ENCODE data around the gene TDRD1. TPM values are rescaled to one million over a fixed set of nuclear protein-coding genes. Genes with fewer than 3 reads are reported as not detected.

Gene TDRD1
- total RNA-seq, 1 donor from 2014 or later: 1.2 TPM

DNA sequence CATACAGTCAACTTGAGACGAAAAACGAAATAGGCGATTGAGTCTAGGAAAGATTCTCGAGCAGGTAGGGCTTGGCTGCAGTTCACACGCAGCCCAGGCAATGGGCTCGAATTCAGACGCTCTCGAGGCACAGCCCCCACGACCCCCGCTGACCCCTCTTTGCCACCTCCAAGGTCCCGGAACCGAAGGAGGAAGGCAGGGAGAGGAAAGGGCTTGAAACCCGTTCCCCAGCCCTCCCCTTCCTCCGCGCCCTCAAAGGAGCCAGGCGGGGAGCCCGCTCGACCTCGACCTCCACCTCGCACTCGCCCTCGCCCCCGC lies 5.6 kb upstream of the TDRD1 start:
- intact Hi-C loops (cut with DNase I): loop anchor here (5.0 kb wide), 1 partner anchor 99 kb away; no protein-coding TSS in a partner anchor
- DNase-seq (ENCODE audit: low spot score): no peak

GRCh38 chr10:114173921-114174694 lies 5.0 kb upstream of the TDRD1 start, which contains the start of gene CCDC186:
TSS of gene CCDC186 (minus strand) at chr10:114174203. CDS start at chr10:114163268, 10,935 bp downstream.
- intact Hi-C loops (cut with DNase I): loop anchor here (5.0 kb wide), 1 partner anchor 98 kb away; no protein-coding TSS in a partner anchor
- peak; percentile 98 for DNase-seq (ENCODE audit: low spot score)

DNA sequence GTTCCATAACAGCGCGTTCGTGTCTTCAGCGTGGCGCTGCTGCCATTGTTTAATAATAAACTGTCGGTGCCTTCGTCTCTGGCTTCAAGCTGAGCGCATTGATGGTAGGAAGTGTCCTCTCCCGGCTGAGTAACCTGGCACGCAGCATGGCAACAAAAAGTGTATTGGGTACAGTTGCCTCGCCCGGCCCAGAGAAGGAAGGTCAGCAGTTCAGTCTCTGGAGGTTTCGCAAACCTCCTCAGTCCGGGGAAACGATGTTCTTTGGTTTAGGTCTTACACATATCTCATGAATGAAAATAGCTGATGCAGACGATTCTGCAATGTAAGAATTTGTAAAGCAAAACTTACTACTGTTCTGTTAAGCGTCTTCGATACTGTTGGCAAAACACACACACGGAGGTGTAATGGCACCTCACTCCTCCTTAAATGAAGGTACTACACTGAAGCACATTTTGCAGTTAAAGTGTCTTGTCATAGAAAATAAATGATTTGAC lies 4.4 kb upstream of the TDRD1 start:
- peak; percentile 82 for DNase-seq (ENCODE audit: low spot score)
- intact Hi-C loops (cut with DNase I): loop anchor here (5.0 kb wide), 1 partner anchor 98 kb away; no protein-coding TSS in a partner anchor

GRCh38 chr10:114175667-114176066 lies 3.5 kb upstream of the TDRD1 start:
- intact Hi-C loops (cut with DNase I): no loop called here
- no peak for DNase-seq (ENCODE audit: low spot score)

DNA sequence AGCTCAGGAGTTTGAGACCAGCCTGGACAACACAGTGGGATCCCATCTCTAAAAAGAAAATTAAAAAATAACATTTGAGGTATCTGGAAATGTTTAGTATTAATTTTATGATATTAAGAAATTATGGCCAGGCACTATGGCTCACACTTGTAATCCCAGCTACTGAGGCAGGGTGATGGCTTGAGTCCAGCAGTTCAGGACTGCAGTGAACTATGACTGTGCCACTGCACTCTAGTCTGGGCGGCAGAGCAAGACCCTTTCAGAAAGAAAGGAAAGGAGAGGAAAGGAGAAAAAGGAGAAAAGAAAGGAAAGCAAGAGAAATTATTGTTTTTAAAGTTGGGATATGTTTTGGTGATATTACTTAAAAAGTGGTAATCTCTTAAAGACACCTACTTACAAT lies 2.6 kb upstream of the TDRD1 start:
- intact Hi-C loops (cut with DNase I): no loop called here
- DNase-seq (ENCODE audit: low spot score): no peak

DNA sequence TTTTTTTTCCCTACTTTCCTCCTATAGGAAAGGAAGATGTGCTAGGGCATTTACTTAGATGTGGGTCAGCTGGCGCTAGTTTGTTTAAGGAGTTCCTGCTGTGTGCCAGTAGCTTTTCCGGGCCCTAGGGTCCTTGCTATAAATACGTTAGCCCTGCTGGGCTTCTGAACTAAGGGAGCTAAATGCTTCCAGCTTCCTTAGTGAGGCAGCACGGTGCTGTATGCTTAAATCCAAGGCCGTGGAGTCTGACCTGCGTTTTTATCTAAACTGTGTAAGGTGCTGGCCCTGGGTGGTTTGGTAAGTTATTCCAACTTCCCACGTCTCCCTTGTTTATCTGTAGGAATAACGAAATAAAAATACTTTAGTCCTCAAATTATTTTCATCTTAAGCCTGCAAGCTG lies 594 bp downstream of the TDRD1 start:
- intact Hi-C loops (cut with DNase I): no loop called here
- DNase-seq (ENCODE audit: low spot score): no peak

- intact Hi-C loops (cut with DNase I): no loop called here
- DNase-seq (ENCODE audit: low spot score): no peak
These were observed 1.8 kb downstream of the TDRD1 start for GRCh38 chr10:114180937-114181336.

DNA sequence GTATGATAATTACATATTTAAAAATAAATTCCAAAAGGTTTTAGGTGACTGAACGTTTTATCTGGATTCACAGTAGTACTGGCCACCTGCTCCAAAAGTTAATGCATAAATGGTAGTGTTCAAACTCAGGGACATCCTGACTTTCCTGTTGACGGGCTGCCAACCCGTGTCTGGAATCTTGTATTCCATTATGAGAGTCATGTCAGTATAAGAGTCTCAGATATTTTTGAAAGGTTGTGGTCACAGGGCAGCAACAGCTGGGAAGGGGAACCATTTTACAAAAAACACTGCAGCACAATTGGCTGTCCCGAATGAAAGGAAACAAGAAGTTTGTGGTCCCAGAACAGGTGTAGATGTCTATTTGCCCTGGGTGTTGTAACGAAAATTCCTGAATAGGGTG lies 2.8 kb downstream of the TDRD1 start:
- DNase-seq (ENCODE audit: low spot score): no peak
- intact Hi-C loops (cut with DNase I): no loop called here

GRCh38 chr10:114183563-114183962 lies 4.4 kb downstream of the TDRD1 start:
- intact Hi-C loops (cut with DNase I): no loop called here
- no peak for DNase-seq (ENCODE audit: low spot score)

- no peak for DNase-seq (ENCODE audit: low spot score)
- intact Hi-C loops (cut with DNase I): no loop called here
These were observed 5.1 kb downstream of the TDRD1 start for GRCh38 chr10:114184276-114184675.

GRCh38 chr10:114188001-114188400 lies 8.8 kb downstream of the TDRD1 start:
- no peak for DNase-seq (ENCODE audit: low spot score)
- intact Hi-C loops (cut with DNase I): no loop called here

DNA sequence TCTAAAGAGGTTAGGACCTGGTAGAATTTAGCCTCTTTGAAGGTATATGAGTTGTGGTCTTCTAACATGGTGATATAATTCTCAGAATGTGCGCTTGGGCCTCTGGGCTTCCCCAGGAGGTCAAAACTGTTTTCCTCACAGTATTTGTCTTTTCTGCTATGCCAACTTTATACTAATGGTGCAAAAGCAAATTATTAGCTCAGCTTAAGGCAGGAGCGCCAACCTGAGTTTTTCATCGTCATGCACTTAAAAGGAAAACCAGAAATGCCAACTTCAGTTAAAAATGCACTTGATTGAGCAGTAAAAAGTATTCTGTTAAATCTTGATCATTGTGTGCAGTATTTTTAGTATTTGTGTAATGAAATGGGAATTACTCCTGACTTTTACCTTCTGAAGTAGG lies 9.7 kb downstream of the TDRD1 start:
- no peak for DNase-seq (ENCODE audit: low spot score)
- intact Hi-C loops (cut with DNase I): no loop called here

DNA sequence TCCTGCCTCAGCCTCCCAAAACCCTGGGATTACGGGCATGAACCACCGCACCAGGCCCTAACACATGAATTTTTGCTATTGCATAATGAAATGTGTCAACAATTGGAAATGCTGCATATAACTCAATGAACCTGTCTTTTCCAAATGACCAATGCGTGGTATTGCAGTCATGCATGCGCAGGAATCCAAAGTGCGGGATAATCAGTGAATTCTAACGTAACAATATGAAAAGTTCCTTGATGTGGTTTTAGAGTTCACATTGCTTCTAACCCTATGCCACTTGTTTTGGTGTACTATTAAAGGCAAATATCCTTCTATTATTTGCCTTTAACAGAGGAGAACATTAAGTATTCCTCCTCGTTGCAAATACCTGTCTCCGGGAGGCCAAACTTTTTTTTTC lies 10.5 kb downstream of the TDRD1 start:
- intact Hi-C loops (cut with DNase I): no loop called here
- no peak for DNase-seq (ENCODE audit: low spot score)

DNA sequence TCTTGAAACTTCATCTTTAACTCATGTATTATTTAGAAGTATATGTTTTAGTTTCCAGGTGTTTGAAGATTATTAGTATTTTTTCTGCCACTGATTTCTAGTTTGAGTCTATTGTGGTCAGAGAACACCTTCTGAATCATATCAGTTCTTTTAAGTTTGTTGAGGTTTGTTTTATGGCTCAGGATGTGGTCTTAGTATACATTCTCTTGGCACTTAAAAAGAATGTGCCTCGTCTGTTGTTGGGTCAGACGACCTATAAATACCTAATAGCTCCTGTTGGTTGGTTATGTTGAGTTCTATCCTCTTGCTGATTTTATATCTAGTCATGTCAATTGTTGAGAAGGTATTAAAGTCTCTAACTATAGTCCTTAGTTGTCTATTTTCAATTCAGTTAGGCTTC lies 15.9 kb downstream of the TDRD1 start:
- DNase-seq (ENCODE audit: low spot score): no peak
- intact Hi-C loops (cut with DNase I): no loop called here

- DNase-seq (ENCODE audit: low spot score): no peak
- intact Hi-C loops (cut with DNase I): no loop called here
These were observed 20.1 kb downstream of the TDRD1 start for GRCh38 chr10:114199239-114199638.

DNA sequence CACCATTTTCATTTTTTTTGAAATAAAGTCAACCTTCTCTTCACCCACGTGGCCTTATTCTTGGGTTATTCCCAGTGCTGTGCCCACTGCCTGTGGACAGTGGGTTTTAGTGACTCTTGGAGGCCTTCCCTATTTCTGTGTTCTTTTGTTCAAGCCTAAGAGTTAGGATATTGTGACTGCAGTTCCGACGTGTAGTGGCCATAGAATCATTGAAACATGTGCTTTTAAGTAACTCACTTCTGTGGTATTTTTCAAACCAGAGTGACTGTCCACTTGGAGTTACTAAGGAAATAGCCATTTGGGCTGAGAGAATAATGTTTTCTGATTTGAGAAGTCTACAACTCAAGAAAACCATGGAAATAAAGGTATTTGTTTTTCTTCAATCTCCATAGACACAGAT lies 23.7 kb downstream of the TDRD1 start:
- no peak for DNase-seq (ENCODE audit: low spot score)
- intact Hi-C loops (cut with DNase I): no loop called here

DNA sequence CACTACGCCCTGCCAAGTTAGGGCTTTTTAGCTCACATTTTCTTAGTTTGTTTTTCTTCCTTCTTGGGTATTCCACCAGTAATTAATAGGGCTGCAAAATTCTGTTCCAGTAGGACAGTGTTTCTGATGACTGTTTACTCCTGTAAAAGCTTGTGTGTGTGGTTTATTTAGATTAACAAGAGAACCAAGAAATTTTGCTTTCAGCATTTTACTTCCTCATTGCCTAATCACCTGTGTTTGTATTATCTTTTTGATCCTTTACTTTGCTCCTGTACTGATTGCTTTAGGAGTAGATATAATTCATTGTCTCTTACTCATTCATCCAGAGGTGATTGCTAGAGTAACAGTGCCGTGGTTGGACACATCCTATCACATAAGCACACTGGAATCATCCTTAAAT lies 27.7 kb downstream of the TDRD1 start:
- no peak for DNase-seq (ENCODE audit: low spot score)
- intact Hi-C loops (cut with DNase I): no loop called here

DNA sequence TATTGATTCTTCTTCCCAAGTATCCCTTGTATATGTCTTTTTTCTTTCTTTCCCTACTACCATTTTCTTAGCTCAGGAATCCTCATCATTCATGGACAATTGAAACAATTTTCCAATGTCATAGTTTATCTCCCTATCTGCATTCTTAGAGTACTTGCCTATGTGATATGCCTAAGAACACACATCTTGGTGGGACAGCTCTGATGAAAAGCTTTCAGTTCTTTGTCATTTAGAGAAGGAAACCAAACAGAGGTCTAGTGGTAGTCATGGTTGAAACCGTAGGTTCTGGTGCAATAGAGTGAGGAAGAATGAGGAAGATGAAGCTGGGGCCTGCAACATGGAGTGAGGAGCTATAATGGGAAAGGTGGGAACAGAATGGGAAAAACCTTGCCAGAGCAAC lies 28.2 kb downstream of the TDRD1 start:
- intact Hi-C loops (cut with DNase I): no loop called here
- DNase-seq (ENCODE audit: low spot score): no peak

DNA sequence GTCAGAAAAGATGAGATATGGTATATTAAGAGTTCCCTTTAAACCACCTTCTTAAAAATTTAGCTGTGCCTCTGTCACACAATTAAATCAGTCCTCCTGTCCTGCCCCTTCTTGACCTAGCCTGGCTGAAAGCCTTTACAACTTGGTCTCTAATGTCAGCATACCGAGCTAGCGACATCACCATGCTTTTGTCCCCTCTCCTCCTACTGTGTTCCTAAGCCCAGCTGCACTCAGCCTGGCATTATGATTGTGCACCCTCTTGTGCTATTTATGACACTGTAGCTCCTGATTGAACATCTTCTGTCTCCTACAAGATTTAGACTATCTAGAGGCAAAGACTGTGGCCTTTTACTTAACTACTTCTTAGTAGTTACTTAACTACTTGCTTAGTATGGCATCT lies 29.2 kb downstream of the TDRD1 start:
- intact Hi-C loops (cut with DNase I): no loop called here

DNA sequence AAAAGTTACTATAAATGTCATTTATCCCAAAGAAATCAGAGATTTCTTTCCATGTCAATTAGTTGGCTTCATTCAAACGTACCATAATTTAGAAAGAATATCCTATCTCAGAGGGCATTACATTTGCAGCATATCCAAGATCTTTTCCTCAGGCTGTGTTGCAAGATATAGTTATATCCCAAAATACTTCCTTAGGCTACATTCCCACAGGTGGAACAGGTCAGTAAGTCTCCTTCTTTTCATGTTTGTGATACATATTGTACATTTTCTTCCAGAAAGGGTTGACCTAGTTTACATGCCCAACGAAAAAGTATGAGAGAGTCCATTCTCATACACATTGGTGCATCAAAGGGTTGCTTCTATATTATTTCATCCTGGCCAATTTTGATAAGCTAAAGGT lies 33.0 kb downstream of the TDRD1 start:
- no peak for DNase-seq (ENCODE audit: low spot score)
- intact Hi-C loops (cut with DNase I): no loop called here

More for the DNA sequence above, 29.2 kb downstream of the TDRD1 start:
- no peak for DNase-seq (ENCODE audit: low spot score)

GRCh38 chr10:114215033-114215432 lies 35.9 kb downstream of the TDRD1 start:
- intact Hi-C loops (cut with DNase I): no loop called here
- no peak for DNase-seq (ENCODE audit: low spot score)

DNA sequence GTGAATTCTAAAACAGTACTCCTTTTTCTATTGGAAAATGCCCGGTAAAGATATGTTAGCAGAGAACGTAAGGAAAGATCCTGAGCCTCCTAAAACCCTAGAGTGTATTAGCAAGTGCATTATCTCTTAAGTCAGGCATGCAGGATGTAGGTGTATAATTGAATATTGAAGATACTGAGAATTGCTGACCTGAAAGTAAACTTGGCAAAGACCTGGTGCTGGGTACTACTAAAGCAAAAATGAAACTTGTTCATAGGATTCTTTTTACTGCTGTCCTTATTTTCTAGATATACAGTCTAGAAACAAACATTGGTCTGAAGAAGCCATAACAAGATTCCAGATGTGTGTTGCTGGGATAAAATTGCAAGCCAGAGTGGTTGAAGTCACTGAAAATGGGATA lies 41.1 kb downstream of the TDRD1 start:
- DNase-seq (ENCODE audit: low spot score): no peak
- intact Hi-C loops (cut with DNase I): no loop called here
